ENCODE results near the gene HELT.

HELT gene

DNA sequence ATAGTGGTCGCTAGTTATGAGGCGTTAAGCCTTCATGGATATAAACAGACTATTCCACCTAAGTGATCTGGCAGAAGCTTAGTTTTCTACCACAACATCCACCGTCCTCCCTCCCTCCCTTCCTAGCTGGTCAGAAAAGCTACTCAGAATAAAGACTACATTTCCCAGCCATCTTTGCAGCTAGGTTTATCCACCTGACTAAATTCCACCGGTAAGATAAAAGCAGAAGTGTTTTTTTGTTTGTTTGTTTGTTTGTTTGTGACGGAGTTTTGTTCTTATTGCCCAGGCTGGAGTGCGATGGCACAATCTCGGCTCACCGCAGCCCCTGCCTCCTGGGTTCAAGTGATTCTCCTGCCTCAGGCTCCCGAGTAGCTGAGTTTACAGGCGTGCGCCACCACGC, 44.3 kb downstream of the HELT start:
- Histone ChIP-seq H3K27me3 (no peaks in the 10 kb centered on the region), H3K4me3 (no peak overlapping the region), H3K9ac (no peak overlapping the region), H3K36me3 (no peaks in the 10 kb centered on the region), H3K27ac (no peak overlapping the region), H3K9me3 (no peaks in the 10 kb centered on the region), H3K4me2 (no peak overlapping the region), H4K20me1 (no peaks in the 10 kb centered on the region), H3K4me1 (no peaks in the 10 kb centered on the region)
- TF ChIP-seq Cebpa-rat (IDR thresholded peaks at IDR 0.05) = no peak

GRCh38 chr4:185066179-185066578, 47.9 kb downstream of the HELT start:
- Histone ChIP-seq H4K20me1 (no peaks in the 10 kb centered on the region), H3K27me3 (no peaks in the 10 kb centered on the region), H3K4me3 (no peak overlapping the region), H3K9me3 (no peaks in the 10 kb centered on the region), H3K36me3 (no peaks in the 10 kb centered on the region), H3K4me2 (no peak overlapping the region), H3K9ac (no peak overlapping the region), H3K4me1 (no peaks in the 10 kb centered on the region), H3K27ac (no peak overlapping the region)
- TF ChIP-seq Cebpa-rat (IDR thresholded peaks at IDR 0.05) = no peak

- no peak overlapping the region for H3K9ac ChIP-seq
- no peaks in the 10 kb centered on the region for H4K20me1 ChIP-seq
- H3K27ac ChIP-seq = no peak overlapping the region
- H3K27me3 ChIP-seq = no peaks in the 10 kb centered on the region
- no peak overlapping the region for H3K4me3 ChIP-seq
- TF ChIP-seq Cebpa-rat (IDR thresholded peaks at IDR 0.05) = no peak
- H3K36me3 ChIP-seq = no peaks in the 10 kb centered on the region
- H3K4me1 ChIP-seq = no peaks in the 10 kb centered on the region
- no peaks in the 10 kb centered on the region for H3K9me3 ChIP-seq
- no peak overlapping the region for H3K4me2 ChIP-seq
These were observed 50.5 kb downstream of the HELT start for GRCh38 chr4:185068837-185069236.

All from BLaER1 (cell line).